Urothelium cell line (cell line): ENCODE measurements around the gene LEFTY1.
"Not testable (repeated sequence)": the region's sequence is repeated elsewhere in the genome, so short reads cannot be mapped to it uniquely, and the experiment has no call there.

Experiments used
- DNase-seq: peaks from one replicate; pipeline ENCODE4 v3.0.0; 2011; ENCODE audit warnings: low spot score, mixed read lengths
- FAIRE-seq: peaks from 2 replicates; lab custom pipeline; 2011; peaks lifted over from hg19 to GRCh38; lab: Jason Lieb, UNC

LEFTY1 gene

DNA sequence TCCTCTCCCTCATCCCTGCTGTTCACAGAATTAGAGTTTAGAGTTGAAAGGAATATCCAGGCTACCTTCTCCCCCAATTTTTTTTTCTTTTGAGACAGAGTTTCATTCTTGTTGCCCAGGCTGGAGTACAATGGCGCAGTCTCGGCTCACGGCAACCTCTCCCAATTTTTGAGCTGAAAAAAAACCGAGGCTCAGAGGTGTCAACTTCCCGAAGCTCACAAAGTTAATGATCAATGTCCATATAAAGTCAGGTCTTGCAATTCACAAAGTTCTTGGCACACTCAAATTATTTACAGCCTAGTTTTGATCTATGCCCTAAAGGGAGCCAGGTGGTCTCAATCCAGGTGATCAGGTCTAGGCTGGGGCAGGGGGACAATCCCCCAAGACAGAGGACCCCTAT, 797 bp upstream of the LEFTY1 start:
- FAIRE-seq (no peak), DNase-seq (no peak)

DNA sequence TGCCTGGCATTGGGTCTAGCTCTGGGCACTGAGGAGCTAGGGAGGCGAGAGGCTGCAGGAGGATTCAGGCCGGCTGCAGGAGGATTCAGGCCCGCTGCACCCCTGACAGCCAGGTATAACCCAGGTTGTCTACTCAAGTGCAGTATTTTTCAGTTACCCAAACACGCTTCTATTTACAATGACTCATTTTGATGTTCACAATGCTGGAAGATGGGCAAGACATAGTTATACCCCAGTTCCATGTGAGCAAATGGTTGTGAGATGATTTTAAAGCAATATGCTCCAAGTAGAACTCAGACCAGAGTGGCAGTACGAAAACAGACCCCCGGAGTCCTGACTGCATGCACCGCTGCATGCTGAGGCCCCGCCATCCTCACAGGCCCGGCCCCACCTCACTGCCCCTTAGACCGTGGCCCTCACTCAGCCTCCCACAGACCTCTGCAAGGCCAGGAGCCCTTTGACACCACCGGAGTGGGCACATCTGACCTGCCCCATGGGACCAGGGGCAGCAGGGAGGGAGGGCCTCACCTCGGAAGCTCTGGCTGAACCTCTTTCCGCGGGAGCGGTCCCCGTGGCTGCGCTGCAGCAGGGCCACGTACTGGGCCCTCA, 553 bp downstream of the LEFTY1 start:
- FAIRE-seq (no peak), DNase-seq (no peak)

GRCh38 chr1:225887554-225888288, 1.2 kb downstream of the LEFTY1 start:
- not testable (repeated sequence) for DNase-seq, FAIRE-seq

DNA sequence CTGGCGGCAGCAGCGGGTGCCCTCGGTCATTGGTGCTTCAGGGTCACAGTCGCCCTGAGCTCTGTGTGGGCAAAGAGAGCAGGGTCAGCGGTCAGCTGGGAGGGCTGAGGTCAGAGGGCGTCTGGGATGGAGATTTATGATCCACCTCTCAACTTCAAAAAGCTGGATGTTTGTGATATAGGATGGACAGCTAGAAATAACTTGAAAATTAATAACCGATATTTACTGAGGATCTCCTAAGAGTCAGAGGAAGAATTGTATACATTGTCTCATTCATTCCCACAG, 2.0 kb downstream of the LEFTY1 start:
- DNase-seq (no peak), FAIRE-seq (no peak)

DNA sequence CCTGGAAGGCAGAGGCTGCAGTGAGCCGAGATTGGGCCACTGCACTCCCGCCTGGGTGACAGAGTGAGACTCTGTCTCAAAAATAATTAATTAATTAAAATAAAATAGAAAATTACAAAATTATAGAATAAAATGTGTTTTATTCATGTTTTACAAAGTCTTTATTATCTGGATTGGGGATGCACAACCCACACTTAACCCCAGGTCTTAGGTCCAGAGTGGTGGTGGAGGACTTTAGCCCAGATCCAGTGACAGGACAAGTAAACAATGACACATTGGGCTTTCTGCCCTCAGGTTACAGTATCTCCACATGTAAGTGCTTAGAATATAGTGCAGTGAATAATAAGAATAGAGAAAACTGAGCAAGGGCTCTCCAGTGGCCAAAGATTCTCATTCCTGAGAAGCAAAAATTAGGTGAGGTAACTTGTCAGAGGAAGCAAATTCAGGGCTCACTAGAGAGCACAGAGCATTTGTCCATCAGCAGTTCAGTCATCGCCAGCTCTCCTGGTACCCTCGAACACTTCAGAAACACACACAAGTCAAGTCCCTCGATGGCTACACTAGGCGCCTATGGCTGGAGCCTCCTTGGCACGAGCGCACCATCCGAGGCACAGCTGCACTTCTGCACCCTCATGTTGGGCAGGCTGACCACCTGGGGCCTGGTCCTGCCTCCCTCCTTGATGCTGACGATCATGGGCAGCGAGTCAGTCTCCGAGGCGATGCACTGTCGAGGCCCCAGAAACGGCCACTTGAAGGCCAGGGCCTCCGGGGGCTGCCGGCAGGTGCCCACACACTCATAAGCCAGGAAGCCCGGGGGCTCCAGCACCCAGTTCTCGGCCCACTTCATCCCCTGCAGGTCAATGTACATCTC, 2.6 kb downstream of the LEFTY1 start:
- DNase-seq (no peak), FAIRE-seq (no peak)

GRCh38 chr1:225885336-225885735, 3.6 kb downstream of the LEFTY1 start:
- FAIRE-seq (no peak), DNase-seq (no peak)

GRCh38 chr1:225883616-225884265, 5.2 kb downstream of the LEFTY1 start:
- no peak for FAIRE-seq
- DNase-seq = no peak

DNA sequence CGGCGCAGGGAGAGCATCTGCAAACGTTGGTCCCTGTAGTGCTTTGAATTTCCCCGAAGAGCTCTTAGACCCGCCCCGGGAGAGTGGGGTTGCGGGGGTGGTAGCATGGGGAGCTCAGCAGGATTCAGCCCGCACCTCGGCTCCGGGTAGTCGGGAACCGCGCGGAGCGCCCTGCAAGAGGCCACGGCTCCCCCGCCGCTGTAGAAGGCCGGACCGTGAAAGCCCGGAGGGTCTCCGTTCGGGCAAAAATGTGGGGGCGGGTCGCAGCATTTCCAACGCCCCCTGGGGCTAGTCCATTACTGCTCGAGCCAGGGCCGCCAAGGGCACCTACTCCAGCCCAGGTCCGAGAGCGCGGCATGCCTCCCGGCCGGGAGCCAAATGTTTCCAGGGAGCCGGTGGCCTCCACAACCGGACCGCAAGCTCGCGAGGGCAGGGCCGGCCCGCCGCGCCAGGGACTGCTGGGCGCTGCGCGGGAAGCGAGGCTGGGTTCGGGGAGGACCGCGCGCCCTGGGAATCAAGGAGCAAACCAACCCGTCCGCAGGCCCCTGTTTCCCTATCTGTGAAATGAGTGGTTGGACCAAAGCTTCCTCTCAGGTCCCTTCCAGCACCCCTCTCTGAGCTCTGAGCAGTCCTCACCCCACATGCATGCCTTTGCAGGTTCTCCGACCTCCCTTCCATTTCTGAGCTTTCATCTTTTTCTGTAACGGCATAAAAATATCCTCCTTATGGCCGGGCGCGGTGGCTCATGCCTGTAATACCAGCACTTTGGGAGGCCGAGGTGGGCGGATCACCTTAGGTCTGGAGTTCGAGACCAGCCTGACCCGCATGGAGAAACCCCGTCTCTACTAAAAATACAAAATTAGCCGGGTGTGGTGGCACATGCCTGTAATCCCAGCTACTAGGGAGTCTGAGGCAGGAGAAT, 6.0 kb downstream of the LEFTY1 start:
- peak; percentile 51 for DNase-seq
- FAIRE-seq = no peak

DNA sequence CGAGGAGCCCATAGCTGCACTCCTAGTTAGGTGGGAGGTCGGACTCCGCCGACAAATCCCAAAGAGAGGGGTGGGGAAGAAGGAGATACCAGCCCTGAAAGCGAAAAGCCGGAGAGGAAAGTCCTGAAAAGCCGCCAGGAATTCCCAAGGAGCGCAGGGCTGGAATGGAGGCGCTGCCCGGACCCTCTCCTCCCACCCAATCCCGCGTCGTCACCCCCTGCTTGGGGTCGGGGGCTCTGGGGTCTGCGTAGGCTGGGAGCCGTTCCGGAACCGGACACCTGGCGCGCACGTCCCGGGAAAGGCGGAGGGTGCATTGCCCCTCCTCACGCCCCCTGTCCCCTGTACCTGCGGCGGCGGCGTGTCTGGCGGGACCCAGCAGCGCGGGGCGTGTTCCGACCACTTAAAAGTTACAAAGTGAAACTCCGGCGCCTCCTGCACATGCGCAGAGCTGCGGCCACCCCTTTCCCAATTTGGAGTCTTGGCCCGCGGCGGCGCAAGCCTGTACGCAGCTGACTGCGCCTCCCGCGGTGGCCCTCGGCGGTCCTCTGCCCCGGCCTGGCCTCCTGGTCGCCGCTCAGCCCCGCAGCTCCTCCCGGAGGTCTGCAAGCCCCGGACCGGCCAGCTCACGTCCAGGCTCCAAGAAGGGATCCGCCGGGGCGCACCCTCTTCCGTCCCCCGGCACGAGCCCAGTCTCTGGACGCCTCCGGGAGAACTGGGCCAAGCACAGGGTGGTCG, 6.8 kb downstream of the LEFTY1 start, which contains the start of gene TMEM63A:
TMEM63A (minus strand) TSS at position 422 of the 735 bp plus-strand sequence. CDS start 4,800 bp downstream, outside the sequence.
- no peak for FAIRE-seq
- peak; percentile 96 for DNase-seq

DNA sequence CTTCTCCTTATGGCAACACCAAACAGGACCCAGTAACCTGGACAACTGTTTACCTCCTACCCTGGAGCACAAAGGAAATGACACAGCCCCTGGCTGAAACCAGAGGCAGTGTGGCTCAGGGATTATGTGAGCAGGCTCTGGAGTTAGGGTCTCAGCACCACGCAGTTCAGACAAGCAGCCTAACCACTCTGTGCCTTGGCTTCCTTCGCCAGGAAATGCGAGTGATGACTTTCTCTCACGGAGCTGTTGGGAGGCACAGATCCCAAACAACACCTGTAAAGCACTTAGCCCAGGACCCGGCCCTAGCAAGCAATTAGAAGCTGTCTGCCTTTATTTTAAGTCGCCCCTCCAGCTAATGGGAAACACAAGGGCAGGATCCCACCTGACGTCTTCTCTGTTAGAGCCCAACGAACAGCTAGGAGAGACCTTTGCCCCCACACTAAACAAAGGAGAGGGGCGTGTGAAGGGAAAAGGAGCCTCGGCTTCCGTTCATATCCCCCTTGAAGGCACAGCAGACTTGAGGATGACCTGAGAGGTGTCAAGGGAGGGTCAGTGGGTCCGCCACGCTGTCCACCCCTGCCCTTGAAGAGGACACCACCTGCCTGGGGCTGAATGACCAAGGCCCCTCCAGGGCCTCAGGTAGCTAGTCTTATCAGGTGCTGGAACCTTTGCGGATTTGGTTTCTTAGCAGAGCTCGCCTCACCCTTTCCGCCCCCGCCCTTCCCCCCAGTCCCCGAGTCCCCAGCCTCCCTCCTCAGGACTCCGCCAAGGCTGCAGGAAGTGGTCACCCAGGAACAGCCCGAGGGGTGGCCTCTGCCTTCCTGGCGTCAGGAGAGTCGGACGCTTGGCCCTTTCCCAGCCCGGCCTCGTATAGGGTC, 7.6 kb downstream of the LEFTY1 start:
- DNase-seq (peak; percentile 58), FAIRE-seq (no peak)

GRCh38 chr1:225880636-225881035, 8.3 kb downstream of the LEFTY1 start:
- FAIRE-seq (no peak), DNase-seq (no peak)

DNA sequence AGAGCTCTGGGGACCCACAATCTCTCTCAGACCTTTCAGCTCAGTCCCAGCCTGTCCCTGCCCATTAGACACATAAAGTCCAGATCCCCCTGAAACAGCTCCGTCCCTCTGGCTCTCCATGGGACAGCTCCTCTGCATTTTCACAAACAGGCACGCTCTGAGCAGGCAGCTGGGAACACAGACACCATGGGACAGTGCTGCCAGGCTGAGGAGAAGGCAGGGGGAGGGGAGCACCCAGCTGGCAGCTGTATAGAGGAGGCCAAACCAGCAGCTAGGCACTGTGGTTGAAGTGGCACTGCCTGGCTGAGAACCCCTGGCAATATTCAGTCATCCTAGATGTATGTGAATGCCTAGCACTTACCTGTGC, 8.7 kb downstream of the LEFTY1 start:
- FAIRE-seq (no peak), DNase-seq (no peak)

DNA sequence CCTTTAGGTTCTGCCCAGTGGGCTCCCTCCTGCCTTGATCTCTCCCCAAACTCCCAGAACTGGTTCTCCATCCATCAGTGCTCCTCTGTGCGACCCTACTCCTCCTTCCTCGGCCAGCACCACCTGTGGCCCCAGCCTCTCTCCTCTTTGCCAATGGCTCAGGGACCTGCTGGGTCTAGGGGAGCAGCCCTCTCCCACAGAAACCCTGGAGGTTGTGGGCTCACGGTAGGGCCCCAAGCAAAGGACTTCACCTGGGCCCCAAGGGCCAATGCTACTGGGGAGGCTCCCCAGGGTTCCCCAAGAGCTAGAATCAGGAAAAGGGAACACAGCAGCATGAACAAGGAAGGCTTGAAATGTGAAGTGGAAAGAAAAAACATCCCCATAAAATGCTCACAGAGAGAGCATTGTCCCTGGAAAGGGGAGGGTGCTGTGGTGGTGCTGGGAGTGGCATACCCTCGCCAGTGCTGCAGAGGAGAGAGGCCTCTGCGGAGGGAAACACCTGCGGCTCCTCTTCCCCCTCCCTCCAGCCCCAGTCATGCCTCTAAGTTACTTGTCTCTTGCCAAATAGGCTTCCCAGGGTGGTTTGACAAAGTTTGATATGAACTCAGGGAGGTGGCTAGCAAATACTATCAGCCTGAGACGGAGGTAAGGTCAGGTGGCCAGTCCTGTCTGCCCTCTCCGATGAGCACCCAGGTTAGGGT, 9.3 kb downstream of the LEFTY1 start:
- FAIRE-seq = no peak
- no peak for DNase-seq

DNA sequence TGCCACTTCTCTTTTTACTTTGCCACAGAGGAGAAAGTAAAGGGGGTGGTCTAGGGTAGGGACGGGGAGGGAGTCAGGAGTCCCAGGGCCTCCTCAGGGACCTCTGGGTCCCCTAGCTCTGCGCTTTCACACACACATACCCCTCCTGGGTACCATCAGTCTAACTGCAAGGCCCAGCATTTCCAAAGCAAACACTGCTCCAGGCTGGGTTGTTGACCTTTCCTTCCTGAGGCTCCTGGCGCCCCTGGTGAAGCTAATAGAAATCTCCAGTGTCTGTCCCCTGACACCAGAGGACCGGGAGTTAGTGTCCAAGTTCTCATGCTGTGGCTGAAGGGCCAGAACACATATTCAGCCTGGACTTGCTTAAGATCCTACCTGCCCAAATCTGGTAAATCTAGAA, 10.7 kb downstream of the LEFTY1 start:
- DNase-seq (no peak), FAIRE-seq (no peak)

DNA sequence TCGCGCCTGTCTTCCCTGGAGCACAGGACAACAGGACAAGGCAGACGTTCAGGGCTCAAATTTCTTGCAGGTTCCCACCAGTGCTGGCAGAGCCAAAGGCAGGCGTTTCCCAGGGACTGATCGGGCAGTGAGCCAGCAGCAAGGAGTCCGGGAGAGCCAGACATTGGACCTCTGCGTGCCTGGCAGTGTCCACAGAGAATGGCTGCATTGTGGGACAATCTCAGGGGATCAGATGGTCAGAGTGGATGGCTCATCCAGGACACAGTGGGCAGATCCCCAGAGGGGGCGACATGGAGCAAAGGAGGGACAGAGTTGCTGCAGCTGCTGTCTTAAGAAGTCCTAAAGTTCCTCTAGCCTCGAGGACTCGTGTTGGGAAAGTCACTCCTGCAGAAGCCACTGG, 11.4 kb downstream of the LEFTY1 start:
- FAIRE-seq (no peak), DNase-seq (no peak)

- FAIRE-seq = no peak
- no peak for DNase-seq
Observed at GRCh38 chr1:225876900-225877510, 11.9 kb downstream of the LEFTY1 start.

DNA sequence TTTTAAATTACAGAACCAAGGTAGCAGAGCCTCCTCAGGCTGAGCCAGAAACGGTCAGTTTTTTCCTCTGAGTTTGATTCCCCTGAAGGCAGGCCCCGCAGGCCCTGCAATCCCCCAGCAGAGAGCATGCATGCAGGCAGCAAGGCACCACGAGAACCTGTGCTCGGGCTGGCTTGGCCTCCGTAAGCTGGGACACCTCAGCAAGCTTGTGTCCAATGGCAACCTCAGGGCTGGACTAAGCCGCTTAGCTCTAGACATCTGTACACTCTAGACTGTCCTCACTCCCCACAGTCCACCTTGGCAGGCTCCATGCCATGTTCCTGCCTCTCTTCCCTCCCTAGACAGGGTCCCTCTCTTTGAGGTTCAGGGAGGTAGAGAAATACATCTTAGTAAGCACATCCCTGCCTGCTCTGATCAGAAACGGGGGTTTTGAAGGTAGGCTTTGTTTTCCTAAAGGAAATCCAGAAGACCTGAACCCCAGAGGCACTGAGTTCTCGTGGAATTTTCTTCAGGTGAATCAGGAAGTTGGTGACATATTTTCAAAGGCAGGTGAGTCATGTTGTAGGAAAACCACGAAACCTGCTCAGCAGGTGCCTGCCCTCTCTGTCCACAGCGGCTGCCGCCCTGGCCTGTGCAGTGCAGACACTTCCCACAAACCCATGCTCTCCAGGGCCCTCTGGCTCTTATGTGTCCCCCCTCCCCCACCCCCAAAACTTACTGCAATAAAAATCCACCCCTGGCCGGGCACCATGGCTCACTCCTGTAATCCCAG, 13.7 kb downstream of the LEFTY1 start:
- DNase-seq (no peak), FAIRE-seq (no peak)
